ENCODE data around the gene CD300LG.

Gene CD300LG

DNA sequence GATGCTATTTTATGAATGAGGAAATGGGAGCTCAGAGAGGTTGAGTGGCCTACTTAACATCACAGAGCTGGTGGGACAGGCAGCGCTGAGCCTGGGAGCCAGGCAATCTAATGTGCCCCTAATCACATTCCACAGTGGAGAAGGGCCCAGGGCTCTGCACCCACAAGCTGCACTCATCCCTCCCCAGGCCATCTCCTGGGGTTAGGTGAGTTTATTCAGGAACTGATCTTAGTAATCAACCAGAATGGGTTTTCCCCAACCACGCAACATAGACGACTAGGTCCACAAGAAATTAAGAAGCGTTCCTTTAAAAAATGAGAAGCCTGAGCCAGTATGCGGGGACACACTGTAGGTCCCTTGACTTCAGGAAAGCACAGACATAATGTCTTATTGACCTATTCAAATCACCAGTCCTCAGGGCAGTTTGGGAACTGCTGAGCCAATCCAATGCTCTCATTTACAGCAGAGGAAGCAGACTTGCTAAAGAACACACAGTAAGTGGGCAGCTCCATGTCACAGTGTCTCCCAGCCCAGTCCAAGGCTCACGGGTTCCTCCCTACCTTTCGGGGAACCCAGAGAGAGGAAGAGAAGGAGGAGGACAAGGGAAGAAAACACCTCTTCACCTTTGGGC is 16.4 kb upstream of the CD300LG start:
- no peaks in the 10 kb centered on the region for H3K4me1 ChIP-seq (ENCODE audit: control insufficient read depth, low read length)
- no peaks in the 10 kb centered on the region for H3F3A ChIP-seq (ENCODE audit: control insufficient read depth, insufficient read depth)
- H3K27ac ChIP-seq (ENCODE audit: low read depth, low read length): no peak overlapping the region
- H3K9me3 ChIP-seq (ENCODE audit: control insufficient read depth, insufficient read depth, low read length): no peaks in the 10 kb centered on the region
- H4K20me1 ChIP-seq (ENCODE audit: control insufficient read depth, insufficient read depth, low read depth, low read length): no peaks in the 10 kb centered on the region
- no peaks in the 10 kb centered on the region for H3K36me3 ChIP-seq (ENCODE audit: control insufficient read depth, low read length)
- H3K4me3 ChIP-seq (ENCODE audit: low read length): no peak overlapping the region
- H3K27me3 ChIP-seq (ENCODE audit: control insufficient read depth, low read length): peaks cover 31% of the 10 kb centered on the region
- H3K4me2 ChIP-seq (ENCODE audit: low read length): no peak overlapping the region
- H3K9me2 ChIP-seq (replicated peaks; ENCODE audit: control insufficient read depth, low read length): no peaks in the 10 kb centered on the region
- H3K79me2 ChIP-seq (ENCODE audit: control insufficient read depth, low read length): no peaks in the 10 kb centered on the region
- TF ChIP-seq EZH2phosphoT487 (IDR thresholded peaks at IDR 0.05; ENCODE audit: borderline replicate concordance, low read length): no peak
- TF ChIP-seq, protein P1, sequence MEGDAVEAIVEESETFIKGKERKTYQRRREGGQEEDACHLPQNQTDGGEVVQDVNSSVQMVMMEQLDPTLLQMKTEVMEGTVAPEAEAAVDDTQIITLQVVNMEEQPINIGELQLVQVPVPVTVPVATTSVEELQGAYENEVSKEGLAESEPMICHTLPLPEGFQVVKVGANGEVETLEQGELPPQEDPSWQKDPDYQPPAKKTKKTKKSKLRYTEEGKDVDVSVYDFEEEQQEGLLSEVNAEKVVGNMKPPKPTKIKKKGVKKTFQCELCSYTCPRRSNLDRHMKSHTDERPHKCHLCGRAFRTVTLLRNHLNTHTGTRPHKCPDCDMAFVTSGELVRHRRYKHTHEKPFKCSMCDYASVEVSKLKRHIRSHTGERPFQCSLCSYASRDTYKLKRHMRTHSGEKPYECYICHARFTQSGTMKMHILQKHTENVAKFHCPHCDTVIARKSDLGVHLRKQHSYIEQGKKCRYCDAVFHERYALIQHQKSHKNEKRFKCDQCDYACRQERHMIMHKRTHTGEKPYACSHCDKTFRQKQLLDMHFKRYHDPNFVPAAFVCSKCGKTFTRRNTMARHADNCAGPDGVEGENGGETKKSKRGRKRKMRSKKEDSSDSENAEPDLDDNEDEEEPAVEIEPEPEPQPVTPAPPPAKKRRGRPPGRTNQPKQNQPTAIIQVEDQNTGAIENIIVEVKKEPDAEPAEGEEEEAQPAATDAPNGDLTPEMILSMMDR (IDR thresholded peaks at IDR 0.05; ENCODE audit: low read depth, low read length, poor library complexity, severe bottlenecking): no peak

DNA sequence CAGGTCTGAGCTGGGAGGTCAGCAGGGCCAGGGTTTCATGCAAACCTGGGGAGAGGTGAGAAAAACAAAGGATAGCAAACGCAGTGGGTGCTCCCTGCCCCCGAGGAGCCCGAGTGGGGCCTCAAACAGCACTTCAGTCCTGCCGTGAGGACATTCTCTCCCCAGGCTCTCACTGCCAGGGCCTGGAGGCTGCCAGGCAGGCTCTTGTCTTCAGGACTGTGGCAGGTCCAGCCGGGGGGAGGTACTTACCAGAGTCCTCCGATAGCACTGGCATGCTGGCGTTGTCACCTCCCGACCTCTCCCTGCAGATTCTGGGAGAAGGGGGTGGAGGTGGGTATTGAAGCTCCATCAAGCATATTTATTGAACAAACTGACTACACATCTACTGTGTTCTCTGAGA is 15.3 kb upstream of the CD300LG start:
- Histone ChIP-seq H3K27me3 (ENCODE audit: control insufficient read depth, low read length) (peaks cover 31% of the 10 kb centered on the region), H3K9me2 (replicated peaks; ENCODE audit: control insufficient read depth, low read length) (no peaks in the 10 kb centered on the region), H3F3A (ENCODE audit: control insufficient read depth, insufficient read depth) (no peaks in the 10 kb centered on the region), H3K9me3 (ENCODE audit: control insufficient read depth, insufficient read depth, low read length) (no peaks in the 10 kb centered on the region), H4K20me1 (ENCODE audit: control insufficient read depth, insufficient read depth, low read depth, low read length) (no peaks in the 10 kb centered on the region), H3K27ac (ENCODE audit: low read depth, low read length) (no peak overlapping the region), H3K4me2 (ENCODE audit: low read length) (no peak overlapping the region), H3K79me2 (ENCODE audit: control insufficient read depth, low read length) (no peaks in the 10 kb centered on the region), H3K4me1 (ENCODE audit: control insufficient read depth, low read length) (no peaks in the 10 kb centered on the region), H3K36me3 (ENCODE audit: control insufficient read depth, low read length) (no peaks in the 10 kb centered on the region), H3K4me3 (ENCODE audit: low read length) (no peak overlapping the region)
- no peak for TF ChIP-seq EZH2phosphoT487 (IDR thresholded peaks at IDR 0.05; ENCODE audit: borderline replicate concordance, low read length)
- TF ChIP-seq, protein P1 (IDR thresholded peaks at IDR 0.05; ENCODE audit: low read depth, low read length, poor library complexity, severe bottlenecking): no peak

DNA sequence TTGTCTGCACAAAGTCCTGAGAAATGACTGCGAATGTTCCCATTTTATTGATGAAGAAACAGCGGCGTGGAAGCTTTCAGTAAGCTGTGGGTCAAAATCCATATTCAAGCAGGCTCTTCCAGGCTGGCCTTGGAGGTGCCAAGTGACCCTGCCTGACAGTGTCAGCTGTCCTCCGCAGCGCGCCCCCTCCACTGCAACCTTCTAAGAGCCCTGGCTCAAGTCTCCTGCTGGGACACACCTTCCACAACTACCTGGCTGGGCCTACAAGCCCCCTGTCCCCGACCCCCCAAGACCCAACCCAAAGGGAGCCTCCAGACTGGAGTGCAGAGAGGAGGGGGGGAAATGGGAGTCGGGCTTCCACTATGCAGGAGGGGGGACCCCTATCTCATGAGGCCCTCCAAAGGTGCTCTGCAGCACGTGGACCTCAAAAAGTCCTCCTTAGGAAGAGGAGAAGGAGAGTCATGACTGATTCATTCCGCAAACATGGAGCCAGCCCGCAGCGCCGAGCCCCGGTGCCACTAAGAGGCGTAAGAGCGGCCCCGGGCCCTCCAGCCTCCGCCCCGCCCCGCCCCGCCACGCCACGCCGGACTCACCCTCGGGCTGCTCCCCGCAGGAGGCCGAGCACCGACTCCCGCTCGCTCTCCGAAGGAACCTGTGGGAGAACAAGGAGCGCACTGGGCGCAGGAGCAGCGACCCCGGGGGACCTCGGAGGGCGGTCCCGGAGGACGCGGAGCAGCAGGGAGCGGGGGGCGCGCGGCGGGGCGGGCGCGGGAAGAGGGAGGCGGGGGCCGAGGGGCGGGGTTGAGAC is 14.6 kb upstream of the CD300LG start:
- Histone ChIP-seq H3K9me3 (ENCODE audit: control insufficient read depth, insufficient read depth, low read length) (no peaks in the 10 kb centered on the region), H3F3A (ENCODE audit: control insufficient read depth, insufficient read depth) (no peaks in the 10 kb centered on the region), H4K20me1 (ENCODE audit: control insufficient read depth, insufficient read depth, low read depth, low read length) (no peaks in the 10 kb centered on the region), H3K9me2 (replicated peaks; ENCODE audit: control insufficient read depth, low read length) (no peaks in the 10 kb centered on the region), H3K4me1 (ENCODE audit: control insufficient read depth, low read length) (no peaks in the 10 kb centered on the region), H3K36me3 (ENCODE audit: control insufficient read depth, low read length) (no peaks in the 10 kb centered on the region), H3K79me2 (ENCODE audit: control insufficient read depth, low read length) (no peaks in the 10 kb centered on the region), H3K4me3 (ENCODE audit: low read length) (no peak overlapping the region), H3K27ac (ENCODE audit: low read depth, low read length) (no peak overlapping the region), H3K27me3 (ENCODE audit: control insufficient read depth, low read length) (peaks cover 31% of the 10 kb centered on the region), H3K4me2 (ENCODE audit: low read length) (no peak overlapping the region)
- no peak for TF ChIP-seq EZH2phosphoT487 (IDR thresholded peaks at IDR 0.05; ENCODE audit: borderline replicate concordance, low read length)
- TF ChIP-seq, protein P1 (IDR thresholded peaks at IDR 0.05; ENCODE audit: low read depth, low read length, poor library complexity, severe bottlenecking): no peak

Measured in DOHH2 (cell line).